Keratinocyte (primary cell): ENCODE data around the gene SOWAHB.

Experiments
- CTCF ChIP-seq, 3 experiments: IDR thresholded peaks in 1 of 3; conservative IDR thresholded peaks in 1 of 3; optimal IDR thresholded peaks in 1 of 3; 2 replicates in 2 of 3; 3 replicates in 1 of 3; pipeline versions ENCODE3 to v1.5.1; 2011; ENCODE audit warnings: low read length in 3 of 3, mild to moderate bottlenecking in 3 of 3, moderate library complexity in 2 of 3, control low read depth in 1 of 3, inconsistent platforms in 1 of 3; ENCODE audit not compliant: insufficient read depth in 2 of 3; ENCODE audit errors: extremely low read depth in 1 of 3
- EZH2 ChIP-seq: IDR thresholded peaks from one replicate; pipeline ENCODE4 v1.6.1; 2012; ENCODE audit warnings: inconsistent platforms, mild to moderate bottlenecking, low read length, moderate library complexity

- TF ChIP-seq CTCF (optimal IDR thresholded peaks at IDR 0.05 in 1 of 3, IDR thresholded peaks at IDR 0.05 in 1 of 3, conservative IDR thresholded peaks at IDR 0.05 in 1 of 3; ENCODE audit: extremely low read depth in 1 of 3, insufficient read depth in 2 of 3, low read length in 3 of 3) (no peak), EZH2 (no peak)
Observed at GRCh38 chr4:76931087-76931486, 33.1 kb upstream of the SOWAHB start.
